GM21367 (cell line): Measurements from ENCODE around the gene COQ3.
A peak's percentile ranks its signal among the peaks of the same experiment; 100 is the strongest.
"Not testable (repeated sequence)": the region's sequence is repeated elsewhere in the genome, so short reads cannot be mapped to it uniquely, and the experiment has no call there.

Experiments
- ATAC-seq: cut with Tn5 transposase; IDR thresholded peaks from one replicate; pipeline ENCODE4 v1.9.1; 2021; ENCODE audit not compliant: unreplicated experiment

The COQ3 gene

DNA sequence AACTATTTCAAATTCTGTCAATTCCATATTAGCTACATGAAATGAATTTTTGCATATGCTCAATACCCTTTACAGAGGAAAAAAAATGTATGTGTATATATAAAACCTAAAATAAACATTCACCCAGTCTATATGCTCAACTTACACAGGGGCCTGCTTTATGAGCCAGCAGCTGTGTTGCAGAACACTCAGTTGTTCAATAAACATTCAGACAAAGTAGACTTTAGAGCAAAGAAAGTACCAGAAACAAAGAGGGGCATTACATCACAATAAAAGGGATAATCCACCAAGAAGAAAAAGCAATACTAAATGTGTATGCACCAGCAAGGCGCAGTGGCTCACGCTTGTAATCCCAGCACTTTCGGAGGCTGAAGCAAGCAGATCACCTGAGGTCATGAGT is 9.5 kb downstream of the COQ3 start:
- no peak for ATAC-seq

DNA sequence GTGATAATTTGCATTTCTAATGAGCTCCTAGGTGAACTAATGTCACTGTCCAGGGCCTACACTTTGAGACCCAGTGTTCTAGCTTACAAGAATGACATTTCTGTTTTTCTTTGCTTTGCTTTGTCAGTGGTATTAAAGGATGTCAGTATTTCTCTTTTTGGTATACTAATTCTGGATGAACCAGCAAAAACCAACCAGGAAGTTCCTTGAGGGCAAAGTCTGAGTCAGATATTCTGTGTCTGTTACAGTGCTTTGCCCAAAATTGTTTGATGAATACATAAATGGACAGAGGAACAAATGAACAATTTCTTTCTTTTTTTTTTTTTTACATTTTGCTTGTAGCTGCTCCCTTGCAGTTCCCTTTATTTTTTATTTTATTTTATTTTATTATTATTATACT is 15.4 kb downstream of the COQ3 start:
- ATAC-seq = no peak

DNA sequence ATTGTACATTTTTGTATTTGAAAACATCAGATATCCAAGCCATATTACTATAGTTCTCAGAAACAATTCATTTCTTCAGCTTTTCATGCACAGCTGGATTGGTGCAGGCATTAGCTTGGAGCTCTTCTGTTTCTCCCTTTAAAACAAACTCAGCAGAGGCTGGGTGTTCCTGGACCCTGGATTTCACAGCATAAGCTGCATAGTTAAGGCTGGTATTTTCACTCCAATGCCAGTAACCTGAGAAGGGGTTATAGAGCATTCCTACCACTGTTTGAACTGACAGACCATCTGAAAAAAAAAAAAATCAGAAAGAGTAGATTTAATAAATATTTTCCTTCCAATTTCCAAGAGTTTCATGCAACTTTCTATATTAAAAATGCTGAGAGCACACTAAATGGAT is 24.5 kb downstream of the COQ3 start:
- no peak for ATAC-seq

DNA sequence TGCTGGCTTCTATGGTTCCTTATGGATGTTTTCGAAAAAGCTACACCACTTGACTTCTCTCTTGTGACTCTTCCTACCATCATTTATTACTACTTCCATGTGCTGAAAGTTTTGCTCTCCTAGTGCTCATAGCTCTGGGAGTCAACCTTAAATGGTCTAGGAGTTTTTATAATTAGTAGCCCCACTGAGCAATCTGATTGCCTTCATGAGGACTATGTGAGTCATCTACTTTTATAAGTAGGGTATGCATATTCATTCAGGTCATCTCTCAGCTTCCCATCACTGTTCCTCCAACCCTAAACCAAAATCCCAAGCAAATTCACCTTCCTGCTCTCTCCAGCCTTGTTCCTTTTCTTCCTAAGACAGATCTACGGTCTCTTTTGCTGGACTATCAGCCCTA is 27.1 kb downstream of the COQ3 start:
- no peak for ATAC-seq

DNA sequence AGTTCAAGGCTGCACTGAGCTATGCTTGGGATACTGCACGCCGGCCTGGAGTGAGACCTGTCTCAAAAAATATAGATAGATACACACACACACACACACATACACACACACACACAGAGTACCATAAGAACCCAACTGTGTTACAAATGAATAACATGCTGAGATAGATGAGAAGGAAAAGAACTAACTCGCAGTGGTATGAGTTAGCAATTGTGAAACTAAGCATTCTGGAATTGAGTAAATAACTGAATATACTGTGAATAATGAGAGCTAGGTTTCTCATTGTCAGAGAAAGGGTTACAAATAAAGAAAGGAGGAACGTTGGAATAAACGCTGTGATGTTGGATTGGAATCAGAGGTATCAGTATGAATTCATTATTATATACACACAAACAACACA is 30.0 kb downstream of the COQ3 start:
- ATAC-seq = peak; percentile 77

DNA sequence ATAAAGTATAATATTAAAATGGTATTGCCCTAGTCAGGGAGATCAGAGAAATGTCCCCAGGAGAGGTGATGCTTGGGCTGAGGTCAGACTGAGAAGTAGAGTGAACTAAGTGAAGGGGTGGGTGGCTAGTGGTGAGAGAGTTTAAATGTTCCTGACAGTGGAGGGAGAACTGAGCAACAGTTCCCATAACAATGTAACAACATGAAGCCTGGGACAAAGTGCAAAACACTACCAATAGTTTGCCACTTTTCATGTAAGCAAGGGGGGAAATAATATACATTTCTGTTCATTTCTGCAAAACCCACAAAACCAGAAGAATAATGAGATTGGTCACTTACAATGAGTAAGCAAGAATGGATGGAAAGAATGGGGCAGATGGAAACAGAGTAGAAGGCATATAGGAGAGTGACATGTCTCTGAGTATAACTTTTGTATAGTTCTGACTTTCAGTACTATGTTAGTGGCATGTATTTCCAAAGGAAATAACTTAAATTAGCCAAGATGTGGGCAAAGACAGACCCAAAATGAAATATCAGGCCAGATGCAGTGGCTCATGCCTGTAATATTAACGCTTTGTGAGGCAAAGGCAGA is 31.2 kb downstream of the COQ3 start:
- no peak for ATAC-seq

DNA sequence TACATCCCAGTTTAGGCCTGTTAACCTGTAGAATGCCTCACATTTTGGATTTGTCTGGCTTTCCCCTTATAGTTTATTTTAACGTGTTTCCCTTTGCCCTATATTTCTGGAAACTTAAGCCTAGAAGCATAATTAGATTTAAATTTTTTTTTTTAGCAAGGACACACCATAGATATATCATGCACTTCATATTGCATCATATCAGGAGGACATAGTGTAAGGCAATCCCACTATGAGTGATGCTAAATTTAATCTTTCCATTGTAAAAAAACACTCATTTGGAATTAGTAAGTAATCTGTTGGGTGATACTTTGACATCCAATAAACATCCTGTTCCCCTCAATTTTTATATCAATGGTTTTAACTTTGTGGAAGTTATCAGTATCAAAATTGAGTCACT is 34.2 kb downstream of the COQ3 start:
- no peak for ATAC-seq

DNA sequence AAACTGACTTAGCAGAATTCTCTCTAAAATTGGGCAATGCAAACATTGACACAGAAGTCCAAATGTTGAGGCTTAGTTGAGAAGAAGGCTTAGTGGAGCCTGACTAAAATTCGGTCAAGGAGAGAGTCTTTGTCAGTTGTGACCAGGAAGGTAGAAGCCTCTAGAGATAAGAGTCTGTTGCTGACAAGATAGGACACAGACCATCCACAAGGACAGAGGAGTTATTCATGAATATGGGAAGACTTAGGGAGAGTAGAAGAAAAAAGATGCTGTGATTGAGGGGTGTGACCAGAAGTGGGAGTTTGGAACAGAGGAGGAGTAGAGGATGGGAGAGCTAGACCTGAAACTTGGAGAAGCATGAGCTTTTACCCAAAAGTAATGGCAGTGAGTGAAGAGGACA is 37.4 kb downstream of the COQ3 start:
- ATAC-seq = no peak

DNA sequence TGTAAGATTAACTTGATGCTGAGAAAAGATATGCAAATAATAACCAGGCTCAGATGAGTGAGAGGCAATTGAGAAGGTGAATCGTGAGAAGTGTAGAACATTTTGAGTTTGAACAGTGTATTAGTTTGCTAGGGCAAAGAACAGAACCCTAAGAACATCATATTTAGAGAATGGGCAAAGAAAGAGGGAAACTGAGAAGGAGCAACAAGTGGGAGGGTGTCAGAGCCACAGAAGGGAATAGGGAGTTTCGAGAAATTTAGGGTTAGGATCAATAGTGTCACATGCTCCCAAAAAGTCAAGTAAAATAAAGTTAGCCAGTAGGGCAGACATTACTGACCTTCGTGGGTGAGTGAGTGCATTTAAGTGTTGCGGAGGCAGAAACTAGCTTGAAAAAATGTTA is 39.0 kb downstream of the COQ3 start:
- ATAC-seq = no peak

DNA sequence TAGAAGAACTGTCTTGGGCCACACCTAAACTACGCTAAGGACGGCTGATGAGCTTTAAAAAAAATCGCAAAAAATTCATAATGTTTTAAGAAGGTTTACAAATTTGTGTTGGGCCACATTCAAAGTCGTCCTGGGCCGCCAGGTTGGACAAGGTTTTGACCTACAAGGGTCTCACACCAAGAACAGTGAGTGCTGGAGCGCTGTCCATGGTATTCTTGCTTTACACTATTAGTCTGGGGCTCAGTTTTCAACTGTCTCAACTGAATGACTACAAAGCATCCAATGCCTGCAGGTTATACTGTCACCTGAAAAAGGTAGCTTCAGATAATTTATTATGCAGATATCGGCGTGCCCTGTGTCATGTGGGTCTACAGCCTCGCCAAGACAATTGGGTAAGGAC is 40.9 kb downstream of the COQ3 start:
- no peak for ATAC-seq

DNA sequence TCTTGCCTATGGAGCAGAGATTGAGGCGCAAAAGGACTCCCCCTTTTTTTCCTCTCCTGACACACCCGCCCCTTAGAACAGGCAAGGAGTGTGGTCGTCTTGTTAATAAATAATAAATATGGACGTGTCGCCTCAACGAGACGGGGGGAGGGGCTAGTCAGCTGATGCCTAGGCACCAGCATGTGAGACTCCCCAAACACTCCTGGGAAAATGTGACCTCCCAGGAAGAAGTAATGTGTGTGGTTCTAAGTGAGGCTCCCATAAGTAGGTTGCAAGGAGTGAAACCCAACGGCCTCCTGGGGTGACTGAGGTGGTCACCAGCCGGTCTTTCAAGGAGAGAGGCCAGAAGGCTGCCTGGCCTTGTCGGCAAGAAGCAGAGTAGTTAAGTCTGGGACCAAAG is 43.4 kb downstream of the COQ3 start:
- no peak for ATAC-seq

DNA sequence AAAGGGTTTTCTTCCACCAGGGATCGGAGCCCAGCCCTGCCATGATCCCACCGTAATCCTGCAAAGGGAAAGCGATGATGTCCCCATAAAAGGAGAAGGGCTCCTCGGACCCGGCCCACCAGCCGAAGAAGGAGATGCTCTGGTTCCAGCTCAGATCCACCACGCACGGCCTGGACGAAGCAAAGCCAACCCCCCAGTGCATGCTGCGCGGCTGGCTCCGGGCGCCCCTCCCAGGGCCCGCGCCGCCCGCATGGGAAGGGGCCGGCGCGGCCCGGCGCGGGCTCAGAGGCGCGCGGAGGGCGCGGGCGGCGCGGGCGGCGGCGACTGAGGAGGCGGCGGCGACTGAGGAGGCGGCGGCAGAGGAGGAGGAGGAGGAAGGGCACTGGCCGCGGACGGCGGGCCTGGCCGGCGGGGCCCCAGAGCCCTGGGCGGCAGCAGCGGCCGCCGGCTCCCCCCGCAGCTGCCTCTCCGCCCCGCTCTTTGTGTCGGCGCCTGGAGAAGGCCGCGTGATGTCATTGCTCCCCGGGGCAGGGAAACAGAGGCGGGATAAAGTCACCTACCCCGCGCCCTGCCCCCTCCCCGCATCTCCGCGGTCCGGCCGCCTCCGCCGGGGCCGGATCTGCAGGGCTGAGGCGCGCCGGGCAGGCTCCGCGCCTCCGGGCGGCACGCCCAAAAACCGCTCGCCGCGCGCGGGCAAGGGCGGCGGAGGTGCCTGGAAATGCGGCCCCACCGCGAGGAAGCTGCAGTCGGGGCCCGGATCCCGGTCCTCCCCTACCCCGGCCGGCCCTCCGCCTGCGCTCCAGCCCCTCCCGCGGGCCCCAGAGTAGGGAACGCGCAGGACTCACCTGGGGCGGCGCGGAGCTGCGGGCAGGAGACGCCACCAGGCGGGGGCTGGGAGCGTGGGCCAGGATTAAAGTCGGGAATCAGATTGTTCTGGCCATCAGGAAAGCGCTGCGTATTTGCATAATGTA is 44.5 kb downstream of the COQ3 start, which contains the start of gene FAXC:
Gene FAXC (minus strand): TSS at position 504 of the 971 bp plus-strand sequence. CDS start 302 bp downstream, at position 202.
- ATAC-seq = peak; percentile 50

DNA sequence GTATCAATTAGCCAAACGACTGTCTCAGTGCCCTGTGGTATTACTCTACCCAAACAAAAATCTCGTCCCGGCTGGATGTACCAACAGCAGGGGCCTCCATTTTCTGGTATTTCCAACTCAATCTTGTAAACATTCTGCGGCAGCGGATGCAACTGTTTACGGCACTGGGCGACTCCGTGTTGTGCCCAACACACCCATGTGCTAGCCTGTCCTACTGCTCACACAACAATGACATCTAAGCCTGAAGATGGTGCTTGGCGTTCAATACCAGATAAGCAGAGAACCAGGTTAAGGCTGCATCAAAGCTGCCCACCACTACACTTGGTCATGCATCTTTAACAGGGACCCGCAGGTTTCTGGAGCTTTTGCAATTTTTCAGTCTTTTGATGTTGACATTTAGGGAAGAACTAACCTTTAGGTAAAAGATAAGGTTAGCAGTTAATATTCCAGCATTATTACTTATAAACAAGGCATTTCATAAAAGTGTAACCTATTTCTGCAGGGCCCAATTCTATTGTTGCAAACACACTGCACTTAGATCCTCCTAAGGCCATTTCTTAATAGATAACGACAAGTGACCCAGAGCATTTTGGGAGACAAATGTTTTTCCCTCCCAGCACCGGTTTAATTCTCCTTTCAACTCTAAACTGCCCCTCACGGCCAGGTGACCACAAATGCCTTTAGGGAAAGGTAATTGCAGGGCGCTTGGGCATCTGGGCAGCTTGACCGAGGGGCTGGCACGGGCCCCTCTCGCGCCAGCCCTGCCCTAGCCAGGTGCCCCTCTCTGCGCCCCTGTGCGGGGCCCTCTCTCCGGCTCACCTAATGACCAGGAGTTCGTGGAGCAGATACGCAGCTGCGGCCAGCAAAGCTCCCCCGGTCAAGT is 45.5 kb downstream of the COQ3 start:
- ATAC-seq = no peak

DNA sequence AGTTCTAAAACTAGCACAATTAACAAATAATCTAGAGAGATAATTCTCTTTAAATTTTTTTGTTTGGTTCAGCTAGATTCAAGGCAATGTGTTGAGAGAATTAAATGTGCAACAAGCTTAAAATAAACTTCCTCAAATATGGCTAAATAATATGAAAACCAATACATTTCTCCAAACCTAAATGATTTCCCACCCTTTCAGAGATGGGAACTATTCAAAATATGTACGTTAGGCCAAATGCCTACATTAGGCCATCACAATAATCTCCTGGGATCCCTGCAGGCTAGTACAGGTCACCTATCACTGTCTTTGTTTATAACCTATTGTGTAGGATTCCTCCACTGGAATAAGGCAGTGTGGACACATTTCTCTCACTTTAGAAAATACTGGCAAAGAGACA is 46.2 kb downstream of the COQ3 start:
- no peak for ATAC-seq

DNA sequence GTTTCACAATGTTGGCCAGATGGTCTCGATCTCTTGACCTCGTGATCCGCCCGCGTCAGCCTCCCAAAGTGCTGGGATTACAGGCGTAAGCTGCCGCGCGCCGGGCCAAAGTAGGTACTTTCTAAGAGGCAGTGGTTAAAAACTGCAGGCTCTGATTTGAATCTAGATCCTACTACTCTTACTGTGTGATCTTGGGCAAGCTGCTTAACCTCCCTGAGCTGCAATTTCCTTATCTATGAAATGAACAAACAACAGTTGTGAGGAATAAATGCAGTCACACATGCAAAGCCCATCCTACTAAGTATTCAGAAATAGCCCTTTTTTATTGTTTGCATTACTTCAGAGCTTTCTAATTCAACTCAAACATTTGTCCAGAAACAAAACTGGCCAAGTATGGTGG is 47.4 kb downstream of the COQ3 start:
- ATAC-seq = no peak

DNA sequence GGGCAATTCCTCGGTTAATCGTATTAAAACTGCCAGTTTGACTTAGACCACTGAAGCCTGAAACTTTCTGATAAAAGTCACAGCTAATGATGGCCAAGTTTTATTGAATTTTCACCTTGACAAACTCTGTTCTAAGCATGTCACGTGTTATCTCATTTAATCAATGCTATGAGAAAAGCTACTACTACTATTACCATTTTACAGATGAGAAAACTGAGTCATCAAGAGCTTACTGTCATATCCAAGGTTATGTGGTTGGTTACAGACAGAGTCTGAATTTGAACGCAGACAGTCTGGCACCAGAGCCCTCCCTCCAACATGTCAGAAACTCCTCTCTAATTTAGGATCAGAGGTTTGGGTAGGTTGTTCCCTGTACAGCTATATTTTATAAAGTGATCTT is 48.8 kb downstream of the COQ3 start:
- no peak for ATAC-seq

DNA sequence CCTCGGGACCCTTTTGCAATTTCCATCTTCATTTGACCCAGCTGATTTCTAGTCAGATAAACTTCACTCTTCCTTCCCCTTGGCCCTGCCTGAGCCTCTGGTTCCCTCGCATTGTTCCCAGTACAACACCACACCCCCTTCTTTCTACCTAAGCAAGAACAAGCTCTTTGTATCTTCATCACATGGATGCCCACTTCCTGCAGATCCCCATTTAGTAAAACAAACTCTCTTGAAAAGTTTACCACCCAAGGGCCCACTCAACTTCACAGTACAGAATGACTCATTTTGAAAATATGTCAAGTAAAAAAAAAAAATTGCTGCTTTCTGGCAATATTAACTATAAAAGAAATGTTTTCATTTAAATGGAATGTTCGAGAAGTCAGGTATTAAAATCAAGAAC is 49.7 kb downstream of the COQ3 start:
- ATAC-seq = no peak

DNA sequence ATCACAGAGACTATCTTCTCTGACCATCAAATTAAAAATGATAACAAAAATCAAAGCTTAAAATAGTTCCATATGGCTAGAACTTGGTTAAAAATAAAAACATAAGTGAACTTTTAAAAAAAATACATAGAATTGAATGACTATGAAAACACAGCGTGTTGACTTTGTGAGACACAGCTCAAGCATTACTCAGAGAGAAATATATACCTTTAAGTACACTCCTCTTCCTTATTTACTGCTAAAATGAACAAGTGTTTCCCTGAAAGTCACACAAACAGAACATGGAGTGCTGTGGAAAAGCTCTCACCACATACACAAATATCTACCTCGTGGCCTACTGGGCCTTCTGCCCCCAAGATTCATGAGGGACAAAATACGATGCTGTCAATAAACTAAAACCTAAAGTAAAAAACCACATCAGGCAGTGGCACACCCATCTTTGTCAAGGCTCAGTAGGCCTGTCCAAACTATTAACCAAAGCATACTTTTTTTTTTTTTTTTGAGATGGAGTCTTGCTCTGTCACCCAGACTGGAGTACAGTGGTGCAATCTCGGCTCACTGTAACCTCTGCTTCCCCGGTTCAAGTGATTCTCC is 52.0 kb downstream of the COQ3 start:
- ATAC-seq = no peak

DNA sequence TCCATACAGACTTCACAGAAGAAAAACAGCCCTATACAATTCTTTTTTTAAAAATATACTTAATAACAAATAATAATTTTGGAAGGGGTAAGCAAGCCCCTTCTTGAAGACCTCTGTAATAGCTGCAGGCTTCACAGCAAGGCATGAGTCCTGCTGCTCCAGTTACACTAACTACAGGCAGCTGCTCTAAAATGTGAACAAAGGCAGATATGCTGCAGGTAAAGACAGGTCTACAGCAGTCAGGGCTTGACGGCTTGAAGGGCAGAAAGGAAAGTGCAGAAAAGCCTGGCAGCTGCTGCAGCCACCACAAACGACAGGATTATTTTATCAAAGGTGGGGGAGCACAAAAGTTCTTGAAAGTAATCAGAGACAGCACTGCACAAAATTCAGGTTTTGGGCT is 55.8 kb downstream of the COQ3 start:
- no peak for ATAC-seq

DNA sequence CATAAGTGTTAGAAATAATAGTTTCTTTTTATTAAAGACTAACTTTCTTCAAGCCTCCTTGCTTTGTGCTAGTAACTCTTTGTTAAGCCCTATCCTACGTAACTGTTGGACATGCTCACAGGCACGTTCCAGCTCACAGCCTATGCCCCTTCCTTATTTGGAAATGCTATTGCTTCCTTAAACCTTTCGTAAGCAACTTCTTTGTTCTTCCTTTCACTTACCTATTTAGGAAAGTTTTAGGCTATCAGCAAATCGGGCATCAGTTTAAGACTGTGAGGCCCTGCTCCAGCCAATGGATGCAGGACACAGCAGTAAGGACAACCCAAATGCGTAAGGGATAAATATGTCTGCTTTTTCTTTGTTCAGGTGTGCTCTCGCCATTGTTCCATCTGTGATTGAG is 58.7 kb downstream of the COQ3 start:
- not testable (repeated sequence) for ATAC-seq

DNA sequence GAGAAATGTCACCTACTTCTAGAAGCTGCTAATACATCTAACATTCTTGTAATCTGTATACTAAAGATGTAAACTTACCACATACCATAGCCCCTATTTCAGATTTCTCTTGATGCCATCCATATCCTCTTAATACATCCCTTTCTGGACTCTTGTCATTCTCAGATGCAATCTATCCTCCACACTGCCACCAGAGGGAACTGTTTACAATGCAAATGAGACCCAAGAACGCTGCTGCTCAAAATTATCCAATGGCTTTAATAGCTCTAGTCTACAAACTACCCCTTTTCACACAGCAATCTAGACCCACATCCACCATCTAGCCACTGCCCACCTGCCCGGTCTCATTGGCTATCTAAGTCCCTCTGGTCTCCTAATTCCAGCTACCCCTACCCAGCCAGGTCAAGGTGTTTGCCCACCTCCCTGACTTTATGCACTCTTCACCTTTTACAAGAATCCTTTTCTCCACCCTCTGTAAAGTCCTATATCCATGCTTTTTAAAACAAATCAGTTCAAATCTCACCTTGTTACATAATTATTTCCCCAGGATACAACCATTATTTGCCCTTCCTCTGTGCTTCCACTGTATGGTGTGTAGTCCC is 59.4 kb downstream of the COQ3 start:
- peak; percentile 36 for ATAC-seq
